ENCODE results near the gene ZNF730. TPM values are rescaled to one million over a fixed set of nuclear protein-coding genes. Genes with fewer than 3 reads are reported as not detected.

The ZNF730 gene
- total RNA-seq, 1 donor from 2014 or later: 9.1 TPM

- Mint-ChIP-seq H3K27ac (no peak overlapping the region), H3K36me3 (peaks cover 75% of the 10 kb centered on the region)
Measured at GRCh38 chr19:23093832-23094231, 23.0 kb upstream of the ZNF730 start.

GRCh38 chr19:23095418-23095817 lies 21.4 kb upstream of the ZNF730 start:
- Mint-ChIP-seq H3K9me3 (peaks cover 16% of the 10 kb centered on the region), H3K36me3 (peaks cover 68% of the 10 kb centered on the region), H3K4me3 (no peak overlapping the region), H3K27ac (no peak overlapping the region), H3K4me1 (no peaks in the 10 kb centered on the region), H3K27me3 (ENCODE audit: low read depth) (no peaks in the 10 kb centered on the region)
- DNase-seq (ENCODE audit: low spot score in 2 of 2, unreplicated experiment in 2 of 2): no peak
- no peak for TF ChIP-seq CTCF (IDR thresholded peaks at IDR 0.05; ENCODE audit: unreplicated experiment)

More at GRCh38 chr19:23093832-23094231, 23.0 kb upstream of the ZNF730 start:
- DNase-seq (ENCODE audit: low spot score in 2 of 2, unreplicated experiment in 2 of 2): no peak
- H3K4me3 Mint-ChIP-seq: no peak overlapping the region
- no peaks in the 10 kb centered on the region for H3K4me1 Mint-ChIP-seq
- H3K27me3 Mint-ChIP-seq (ENCODE audit: low read depth): no peaks in the 10 kb centered on the region
- peaks cover 27% of the 10 kb centered on the region for H3K9me3 Mint-ChIP-seq
- TF ChIP-seq CTCF (IDR thresholded peaks at IDR 0.05; ENCODE audit: unreplicated experiment): no peak

GRCh38 chr19:23098286-23098685 lies 18.5 kb upstream of the ZNF730 start:
- peaks cover 63% of the 10 kb centered on the region for H3K36me3 Mint-ChIP-seq

GRCh38 chr19:23098988-23099387 lies 17.8 kb upstream of the ZNF730 start:
- no peaks in the 10 kb centered on the region for H3K9me3 Mint-ChIP-seq
- no peak overlapping the region for H3K27ac Mint-ChIP-seq
- no peak for TF ChIP-seq CTCF (IDR thresholded peaks at IDR 0.05; ENCODE audit: unreplicated experiment)
- H3K36me3 Mint-ChIP-seq: peaks cover 60% of the 10 kb centered on the region
- no peaks in the 10 kb centered on the region for H3K27me3 Mint-ChIP-seq (ENCODE audit: low read depth)
- no peaks in the 10 kb centered on the region for H3K4me1 Mint-ChIP-seq
- no peak for DNase-seq (ENCODE audit: low spot score in 2 of 2, unreplicated experiment in 2 of 2)
- no peak overlapping the region for H3K4me3 Mint-ChIP-seq

More at GRCh38 chr19:23098286-23098685, 18.5 kb upstream of the ZNF730 start:
- no peak overlapping the region for H3K27ac Mint-ChIP-seq
- no peak for DNase-seq (ENCODE audit: low spot score in 2 of 2, unreplicated experiment in 2 of 2)
- H3K9me3 Mint-ChIP-seq: no peaks in the 10 kb centered on the region
- no peak for TF ChIP-seq CTCF (IDR thresholded peaks at IDR 0.05; ENCODE audit: unreplicated experiment)
- H3K4me1 Mint-ChIP-seq: no peaks in the 10 kb centered on the region
- H3K4me3 Mint-ChIP-seq: no peak overlapping the region
- no peaks in the 10 kb centered on the region for H3K27me3 Mint-ChIP-seq (ENCODE audit: low read depth)

GRCh38 chr19:23099966-23100365 lies 16.9 kb upstream of the ZNF730 start:
- no peaks in the 10 kb centered on the region for H3K27me3 Mint-ChIP-seq (ENCODE audit: low read depth)
- no peaks in the 10 kb centered on the region for H3K9me3 Mint-ChIP-seq
- no peak overlapping the region for H3K4me3 Mint-ChIP-seq
- TF ChIP-seq CTCF (IDR thresholded peaks at IDR 0.05; ENCODE audit: unreplicated experiment): no peak
- no peak for DNase-seq (ENCODE audit: low spot score in 2 of 2, unreplicated experiment in 2 of 2)
- peaks cover 55% of the 10 kb centered on the region for H3K36me3 Mint-ChIP-seq
- H3K4me1 Mint-ChIP-seq: no peaks in the 10 kb centered on the region
- no peak overlapping the region for H3K27ac Mint-ChIP-seq

GRCh38 chr19:23101241-23101640 lies 15.6 kb upstream of the ZNF730 start:
- DNase-seq (ENCODE audit: low spot score in 2 of 2, unreplicated experiment in 2 of 2): no peak
- no peaks in the 10 kb centered on the region for H3K9me3 Mint-ChIP-seq
- H3K36me3 Mint-ChIP-seq: peaks cover 42% of the 10 kb centered on the region
- TF ChIP-seq CTCF (IDR thresholded peaks at IDR 0.05; ENCODE audit: unreplicated experiment): no peak
- H3K4me3 Mint-ChIP-seq: no peak overlapping the region
- H3K27me3 Mint-ChIP-seq (ENCODE audit: low read depth): no peaks in the 10 kb centered on the region
- H3K27ac Mint-ChIP-seq: no peak overlapping the region
- H3K4me1 Mint-ChIP-seq: no peaks in the 10 kb centered on the region
